ENCODE results near the gene WNT16. TPM values are rescaled to one million over a fixed set of nuclear protein-coding genes. Genes with fewer than 3 reads are reported as not detected.

WNT16 gene
- total RNA-seq, 1 experiment from 2014 or later, result not detected

DNA sequence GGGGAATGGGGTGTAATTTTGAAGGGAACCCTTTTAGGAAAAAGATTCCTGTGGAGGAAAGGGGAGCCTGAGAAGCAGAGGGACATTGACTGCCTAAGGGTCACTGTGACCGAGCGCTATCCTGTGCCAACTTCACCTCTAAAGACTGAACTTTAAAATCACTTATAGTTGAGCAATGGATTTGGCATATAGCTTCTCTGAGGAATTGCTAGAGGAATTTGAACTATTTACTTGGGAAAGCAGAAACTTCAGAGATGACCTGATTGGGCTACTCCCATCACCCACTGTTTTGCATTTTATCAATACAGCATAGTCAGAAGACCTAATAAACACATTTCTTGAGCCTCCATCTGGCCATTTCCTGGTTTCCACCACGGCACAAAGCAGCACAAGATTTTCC lies 23.7 kb upstream of the WNT16 start:
- POLR2A ChIA-PET (ENCODE audit: unreplicated experiment), result no interaction called here

GRCh38 chr7:121306565-121306964 lies 22.2 kb upstream of the WNT16 start:
- TF ChIP-seq EZH2phosphoT487 (IDR thresholded peaks at IDR 0.05; ENCODE audit: borderline replicate concordance, low read length) (no peak), CTCF (conservative IDR thresholded peaks at IDR 0.05; ENCODE audit: low read depth, low read length) (no peak), EZH2 (IDR thresholded peaks at IDR 0.05; ENCODE audit: low read length, unreplicated experiment) (no peak)
- Histone ChIP-seq H3K4me3 (ENCODE audit: low read length) (no peak overlapping the region), H3K4me2 (ENCODE audit: low read length) (no peak overlapping the region), H3K36me3 (ENCODE audit: low read depth, low read length) (no peaks in the 10 kb centered on the region), H3K27ac (ENCODE audit: low read length) (no peak overlapping the region), H3K79me2 (ENCODE audit: low read length) (no peaks in the 10 kb centered on the region), H3K9me2 (replicated peaks; ENCODE audit: low read length) (no peaks in the 10 kb centered on the region), H2AFZ (ENCODE audit: low read length) (peak overlapping the region; percentile 47; the same call in 1 of the 2 replicates), H3K4me1 (ENCODE audit: insufficient read depth, low read length) (peaks cover 15% of the 10 kb centered on the region), H3F3A (ENCODE audit: low read length, unreplicated experiment) (no peaks in the 10 kb centered on the region), H3K9ac (ENCODE audit: low read length) (no peak overlapping the region), H3K9me3 (ENCODE audit: low read length) (no peaks in the 10 kb centered on the region), H4K20me1 (ENCODE audit: low read length) (no peaks in the 10 kb centered on the region), H3K27me3 (ENCODE audit: low read length) (no peaks in the 10 kb centered on the region)
- POLR2A ChIA-PET (ENCODE audit: unreplicated experiment), result interaction anchor here (0.6 kb wide), 1 partner anchor 50 kb away, joined by 4 read pairs; no protein-coding TSS in a partner anchor
- no peak for ATAC-seq
- CTCF ChIA-PET, result no interaction called here
- intact Hi-C loops (cut with micrococcal nuclease), result no loop called here
- no peak for DNase-seq
- BruUV-seq (replicated peaks), result no TSS peak

More for the DNA sequence above, 23.7 kb upstream of the WNT16 start:
- no peak overlapping the region for H3K9ac ChIP-seq (ENCODE audit: low read length)
- H3K36me3 ChIP-seq (ENCODE audit: low read depth, low read length), result no peaks in the 10 kb centered on the region
- no peaks in the 10 kb centered on the region for H3K9me3 ChIP-seq (ENCODE audit: low read length)
- H3K27me3 ChIP-seq (ENCODE audit: low read length), result no peaks in the 10 kb centered on the region
- no peaks in the 10 kb centered on the region for H4K20me1 ChIP-seq (ENCODE audit: low read length)
- intact Hi-C loops (cut with micrococcal nuclease), result no loop called here
- TF ChIP-seq EZH2 (IDR thresholded peaks at IDR 0.05; ENCODE audit: low read length, unreplicated experiment) (no peak), CTCF (conservative IDR thresholded peaks at IDR 0.05; ENCODE audit: low read depth, low read length) (no peak), EZH2phosphoT487 (IDR thresholded peaks at IDR 0.05; ENCODE audit: borderline replicate concordance, low read length) (no peak)
- H3K79me2 ChIP-seq (ENCODE audit: low read length), result no peaks in the 10 kb centered on the region
- H3F3A ChIP-seq (ENCODE audit: low read length, unreplicated experiment), result no peaks in the 10 kb centered on the region
- H2AFZ ChIP-seq (ENCODE audit: low read length), result no peak overlapping the region
- H3K4me2 ChIP-seq (ENCODE audit: low read length), result no peak overlapping the region
- BruUV-seq (replicated peaks), result no TSS peak
- ATAC-seq (no peak), DNase-seq (no peak)
- no peak overlapping the region for H3K4me3 ChIP-seq (ENCODE audit: low read length)
- no peaks in the 10 kb centered on the region for H3K9me2 ChIP-seq (replicated peaks; ENCODE audit: low read length)
- peaks cover 28% of the 10 kb centered on the region for H3K4me1 ChIP-seq (ENCODE audit: insufficient read depth, low read length)
- CTCF ChIA-PET, result no interaction called here
- H3K27ac ChIP-seq (ENCODE audit: low read length), result no peak overlapping the region

- TF ChIP-seq CTCF (conservative IDR thresholded peaks at IDR 0.05; ENCODE audit: low read depth, low read length) (no peak), EZH2 (IDR thresholded peaks at IDR 0.05; ENCODE audit: low read length, unreplicated experiment) (no peak), EZH2phosphoT487 (IDR thresholded peaks at IDR 0.05; ENCODE audit: borderline replicate concordance, low read length) (no peak)
- DNase-seq, result no peak
- H3K4me2 ChIP-seq (ENCODE audit: low read length), result no peak overlapping the region
- intact Hi-C loops (cut with micrococcal nuclease), result no loop called here
- no peaks in the 10 kb centered on the region for H4K20me1 ChIP-seq (ENCODE audit: low read length)
- no peaks in the 10 kb centered on the region for H3K79me2 ChIP-seq (ENCODE audit: low read length)
- ChIA-PET POLR2A (ENCODE audit: unreplicated experiment) (interaction anchor here (0.6 kb wide), 1 partner anchor 50 kb away, joined by 4 read pairs; no protein-coding TSS in a partner anchor), CTCF (no interaction called here)
- ATAC-seq, result no peak
- H3K9me3 ChIP-seq (ENCODE audit: low read length), result no peaks in the 10 kb centered on the region
- no peak overlapping the region for H2AFZ ChIP-seq (ENCODE audit: low read length)
- no TSS peak for BruUV-seq (replicated peaks)
- no peak overlapping the region for H3K27ac ChIP-seq (ENCODE audit: low read length)
- no peaks in the 10 kb centered on the region for H3K9me2 ChIP-seq (replicated peaks; ENCODE audit: low read length)
- H3F3A ChIP-seq (ENCODE audit: low read length, unreplicated experiment), result no peaks in the 10 kb centered on the region
- no peak overlapping the region for H3K4me3 ChIP-seq (ENCODE audit: low read length)
- H3K9ac ChIP-seq (ENCODE audit: low read length), result no peak overlapping the region
- H3K27me3 ChIP-seq (ENCODE audit: low read length), result no peaks in the 10 kb centered on the region
- H3K36me3 ChIP-seq (ENCODE audit: low read depth, low read length), result no peaks in the 10 kb centered on the region
- H3K4me1 ChIP-seq (ENCODE audit: insufficient read depth, low read length), result peaks cover 10% of the 10 kb centered on the region
These were observed 21.7 kb upstream of the WNT16 start for GRCh38 chr7:121307021-121307574.

All from PC-3 (cell line).